ENCODE results near the gene SPI1.
"Not testable (repeated sequence)": the region's sequence is repeated elsewhere in the genome, so short reads cannot be mapped to it uniquely, and the experiment has no call there.

Gene SPI1

GRCh38 chr11:47340010-47340409 lies 38.3 kb downstream of the SPI1 start:
- DNase-seq (ENCODE audit: low read depth), result no peak

- no peak for DNase-seq (ENCODE audit: low read depth)
These were observed 39.7 kb downstream of the SPI1 start for GRCh38 chr11:47338396-47339241.

- DNase-seq (ENCODE audit: low read depth), result no peak
These were observed 41.0 kb downstream of the SPI1 start for GRCh38 chr11:47337229-47337924.

- DNase-seq (ENCODE audit: low read depth), result no peak
These were observed 41.8 kb downstream of the SPI1 start for GRCh38 chr11:47336595-47336994.

DNA sequence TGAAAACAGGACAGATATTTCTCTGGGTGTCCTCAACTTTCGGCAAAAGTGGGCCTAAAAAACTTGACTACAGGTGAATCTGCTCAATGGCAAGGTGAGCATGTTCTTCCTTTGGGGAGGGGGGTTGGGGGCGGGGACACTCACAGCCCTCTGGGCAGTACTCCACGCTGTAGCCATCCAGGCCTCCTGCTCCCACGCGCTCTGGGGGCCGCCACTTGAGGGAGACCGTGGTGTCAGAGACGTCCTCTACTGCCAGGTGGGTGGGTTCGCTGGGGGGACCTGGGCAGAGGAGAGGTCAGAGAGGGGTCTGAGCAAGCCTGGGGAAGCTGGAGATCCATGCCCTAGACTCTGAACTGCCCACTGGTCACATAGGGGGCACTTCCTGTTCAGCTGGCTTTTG lies 42.6 kb downstream of the SPI1 start:
- no peak for DNase-seq (ENCODE audit: low read depth)

GRCh38 chr11:47334699-47335411 lies 43.5 kb downstream of the SPI1 start:
- DNase-seq (ENCODE audit: low read depth), result not testable (repeated sequence)

DNA sequence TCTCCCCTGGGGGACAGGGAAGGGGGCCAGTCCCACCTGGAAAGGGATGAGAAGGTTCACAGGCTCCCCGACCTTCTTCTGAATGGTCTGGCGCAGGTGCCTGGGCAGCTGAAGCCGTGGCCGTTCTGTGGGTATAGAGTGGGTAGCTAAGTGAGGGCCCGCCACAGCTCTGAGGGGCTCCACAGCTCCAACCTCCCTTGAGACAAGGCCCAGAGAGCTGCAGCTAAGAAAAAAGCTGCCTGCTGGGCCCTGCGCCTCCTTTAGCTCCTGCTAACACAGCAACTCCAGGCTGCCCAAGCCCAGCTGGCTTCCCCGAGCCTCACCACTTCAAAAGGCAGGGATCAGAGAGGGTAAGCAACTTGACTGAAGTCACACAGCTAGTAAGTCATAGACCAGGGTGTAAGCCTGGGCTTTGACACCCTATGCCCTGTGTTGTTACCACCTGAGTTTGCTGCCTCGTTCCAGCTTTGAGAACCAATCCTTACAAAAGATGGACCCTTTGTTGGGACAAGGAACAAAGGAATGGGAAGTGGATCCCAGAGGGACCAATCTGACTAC lies 44.4 kb downstream of the SPI1 start:
- no peak for DNase-seq (ENCODE audit: low read depth)

- no peak for DNase-seq (ENCODE audit: low read depth)
These were observed 44.9 kb downstream of the SPI1 start for GRCh38 chr11:47333526-47333845.

GRCh38 chr11:47332791-47333525 lies 45.4 kb downstream of the SPI1 start:
- no peak for DNase-seq (ENCODE audit: low read depth)

DNA sequence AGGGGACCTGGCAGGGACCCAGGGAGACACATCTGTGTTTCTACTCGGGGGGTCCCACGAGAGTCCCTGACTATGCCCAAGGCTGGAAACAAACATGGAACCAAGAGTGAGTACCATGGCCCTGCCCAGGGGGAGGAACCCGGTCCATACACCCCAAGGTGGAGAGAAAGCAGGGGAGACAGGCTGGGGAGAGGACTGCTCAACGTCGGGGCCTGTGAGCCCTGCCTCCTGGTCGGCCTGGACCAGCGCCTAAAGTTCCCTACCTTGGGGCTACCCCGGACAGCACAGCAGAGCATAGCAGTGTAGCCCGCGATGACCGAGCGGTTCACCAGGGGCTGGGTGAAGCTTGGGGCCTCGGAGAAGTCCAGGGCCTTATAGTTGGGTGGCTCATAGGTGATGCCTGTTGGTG lies 46.0 kb downstream of the SPI1 start:
- DNase-seq (ENCODE audit: low read depth), result no peak

GRCh38 chr11:47331454-47332302 lies 46.7 kb downstream of the SPI1 start:
- DNase-seq (ENCODE audit: low read depth), result no peak

GRCh38 chr11:47329987-47330931 lies 48.1 kb downstream of the SPI1 start:
- no peak for DNase-seq (ENCODE audit: low read depth)

GRCh38 chr11:47329431-47329986 lies 48.8 kb downstream of the SPI1 start:
- DNase-seq (ENCODE audit: low read depth), result no peak

DNA sequence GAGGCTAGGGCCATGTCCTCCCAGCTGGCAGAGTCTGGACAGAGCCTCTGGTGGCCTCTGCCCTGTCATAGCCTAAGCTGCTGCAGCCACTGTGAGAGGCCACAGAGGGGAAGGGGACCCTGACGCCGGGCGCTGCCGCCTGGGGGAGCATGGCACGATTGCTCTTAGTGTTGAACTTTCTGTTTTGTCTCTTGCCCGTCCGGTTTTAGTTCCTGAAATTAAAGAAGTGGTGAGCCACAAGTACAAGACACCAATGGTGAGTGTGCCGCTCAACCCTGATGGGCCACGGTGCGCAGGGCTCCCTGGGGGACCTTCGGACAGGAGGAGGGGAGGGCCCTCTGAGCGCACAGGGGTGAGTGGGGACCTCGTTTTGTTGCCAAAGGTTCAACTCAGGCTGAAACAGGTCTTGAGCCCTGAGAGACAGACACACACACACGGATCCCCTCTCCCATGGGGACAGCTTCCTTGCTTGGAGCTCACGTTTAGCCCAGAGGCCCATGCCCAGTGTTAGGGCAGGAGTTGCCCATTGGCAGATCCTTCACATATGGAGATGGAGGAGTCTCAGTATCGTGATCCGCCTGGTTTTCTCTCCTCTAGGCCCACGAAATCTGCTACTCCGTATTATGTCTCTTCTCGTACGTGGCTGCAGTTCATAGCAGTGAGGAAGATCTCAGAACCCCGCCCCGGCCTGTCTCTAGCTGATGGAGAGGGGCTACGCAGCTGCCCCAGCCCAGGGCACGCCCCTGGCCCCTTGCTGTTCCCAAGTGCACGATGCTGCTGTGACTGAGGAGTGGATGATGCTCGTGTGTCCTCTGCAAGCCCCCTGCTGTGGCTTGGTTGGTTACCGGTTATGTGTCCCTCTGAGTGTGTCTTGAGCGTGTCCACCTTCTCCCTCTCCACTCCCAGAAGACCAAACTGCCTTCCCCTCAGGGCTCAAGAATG lies 49.6 kb downstream of the SPI1 start:
- no peak for DNase-seq (ENCODE audit: low read depth)

GRCh38 chr11:47327949-47328348 lies 50.4 kb downstream of the SPI1 start:
- no peak for DNase-seq (ENCODE audit: low read depth)

- DNase-seq (ENCODE audit: low read depth), result no peak
These were observed 51.3 kb downstream of the SPI1 start for GRCh38 chr11:47327025-47327424.

DNA sequence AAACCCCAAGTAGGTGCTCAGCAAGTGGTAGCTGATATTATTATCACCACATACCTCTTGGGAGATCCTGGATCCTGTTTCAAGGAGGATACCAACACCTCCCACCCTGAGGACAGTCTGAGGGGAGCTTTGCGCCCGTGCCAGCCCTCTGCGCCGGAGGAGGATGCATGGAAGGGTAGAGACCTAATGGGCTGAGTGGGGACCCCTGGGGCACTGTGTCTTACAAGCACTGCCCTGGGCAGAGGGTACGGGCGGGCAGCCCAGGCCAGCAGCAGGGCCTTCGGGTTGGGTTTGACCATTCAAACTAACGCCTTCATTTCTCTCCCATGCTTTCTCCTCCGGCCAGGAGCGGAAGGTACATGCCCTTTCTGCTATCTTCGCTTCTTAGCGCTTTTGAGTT lies 52.1 kb downstream of the SPI1 start:
- no peak for DNase-seq (ENCODE audit: low read depth)

DNA sequence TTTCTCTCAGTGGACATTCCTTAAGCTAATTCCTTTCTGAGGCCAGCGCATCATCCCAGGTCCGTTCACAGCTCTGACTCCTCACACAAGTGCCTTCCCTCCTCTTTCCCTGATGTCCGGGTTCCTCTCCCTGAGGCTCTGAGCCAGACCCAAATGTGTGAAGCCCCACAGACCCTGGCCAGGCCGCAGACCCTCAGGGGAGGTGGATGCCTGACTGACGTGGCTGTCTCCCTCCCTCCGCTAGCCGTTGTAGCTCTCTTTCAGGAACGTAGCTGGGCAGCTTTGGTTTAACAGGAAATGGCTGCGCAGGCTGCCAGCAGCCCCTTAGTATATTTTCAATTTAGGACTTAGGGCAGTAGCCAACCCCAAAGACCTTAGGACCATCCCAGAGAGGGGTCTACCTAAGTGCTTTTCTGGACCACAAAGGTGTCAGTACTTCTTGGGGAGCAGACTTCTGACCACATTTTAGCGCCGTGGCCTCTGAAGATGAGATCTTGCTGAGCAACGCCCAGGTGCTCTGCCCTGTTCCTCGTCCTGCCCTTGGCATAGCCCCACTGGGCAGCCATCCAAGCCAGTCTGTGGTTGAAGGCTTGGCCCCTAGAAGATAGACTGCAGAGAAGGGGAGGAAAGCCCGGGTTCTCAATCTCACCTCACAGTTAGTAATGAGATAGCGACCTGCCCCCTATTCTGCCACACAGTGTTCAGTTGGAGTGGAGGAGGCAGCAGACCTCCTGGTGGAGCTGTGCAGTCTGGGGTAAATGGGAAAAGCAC lies 52.9 kb downstream of the SPI1 start:
- no peak for DNase-seq (ENCODE audit: low read depth)
